Measurements from ENCODE around the gene MTHFD1L. TPM values are rescaled to one million over a fixed set of nuclear protein-coding genes. Genes with fewer than 3 reads are reported as not detected.
A peak's percentile ranks its signal among the peaks of the same experiment; 100 is the strongest.
"Not testable (repeated sequence)": the region's sequence is repeated elsewhere in the genome, so short reads cannot be mapped to it uniquely, and the experiment has no call there.

The MTHFD1L gene
- total and polyA plus RNA-seq, 2 of the 4 experiments (the other 2 are of a cell fraction), result 43.5 to 53.2 TPM

DNA sequence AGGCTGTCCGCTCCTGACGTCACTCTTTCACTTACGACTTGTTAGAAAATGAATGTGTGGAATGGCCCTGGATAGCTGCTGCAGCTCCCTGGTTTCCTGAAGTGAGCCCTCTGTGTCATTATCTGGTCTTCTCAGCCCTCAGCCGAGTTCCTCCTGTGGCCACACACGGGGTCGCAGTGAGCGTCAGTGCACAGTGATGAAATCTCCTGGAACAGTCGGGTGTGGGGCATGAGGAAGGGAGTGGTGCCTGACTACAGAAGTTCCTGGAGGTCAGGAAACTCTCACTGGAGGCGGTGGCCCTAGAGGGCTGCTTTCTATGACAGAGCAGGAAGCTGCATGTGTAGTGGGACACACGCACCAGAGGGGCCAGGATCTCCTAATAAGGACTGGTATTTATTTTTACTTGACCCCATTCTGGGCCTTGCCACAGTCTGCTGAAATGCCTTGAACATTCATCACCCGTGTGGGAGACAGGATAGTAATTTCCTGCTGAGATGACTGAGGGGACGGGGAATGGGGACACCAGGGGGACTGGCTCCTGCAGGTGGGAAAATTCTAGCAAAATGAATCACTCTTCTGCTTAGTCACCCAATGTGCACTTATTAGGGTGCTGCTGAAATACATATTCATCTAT is 175.5 kb downstream of the MTHFD1L start:
- H3K9ac ChIP-seq (ENCODE audit: low read depth, low read length), result peak overlapping the region; percentile 7; the same call in 1 of the 2 replicates
- H2BK20ac ChIP-seq (ENCODE audit: low read depth, low read length), result peak overlapping the region; percentile 81
- peak overlapping the region; percentile 4; the same call in 1 of the 2 replicates for H4K5ac ChIP-seq (ENCODE audit: low read depth, low read length)
- H3K79me1 ChIP-seq (ENCODE audit: low read depth in 1 of 2, low read length in 2 of 2), result peaks cover 13 to 52% of the 10 kb centered on the region in 2 experiments
- H2AK5ac ChIP-seq (ENCODE audit: low read depth, low read length), result peak overlapping the region; percentile 6; the same call in 1 of the 2 replicates
- DNase-seq (peak; percentile 98), ATAC-seq (ENCODE audit: low read depth) (peak; percentile 94)
- CTCF ChIA-PET, result interaction anchor here (0.6 to 1.7 kb wide), 4 partner anchors 27 to 283 kb away, joined by 3 to 7 read pairs (median 4); no protein-coding TSS in a partner anchor
- peak overlapping the region; percentile 2 for H3K18ac ChIP-seq (ENCODE audit: low read depth, low read length)
- WGBS, 2 experiments (ENCODE audit: extremely low coverage in 2 of 2, insufficient read length in 1 of 2), result no CpG with 5 or more reads among the region's 12 CpGs
- dilution Hi-C loops (cut with HindIII; ENCODE audit: low sequenced_read_pairs, unreplicated experiment); H3K27me3 ChIP-seq (ENCODE audit: control insufficient read depth, insufficient read depth, low read length); H3K4me3 ChIP-seq (ENCODE audit: insufficient read depth, low read depth, low read length); H3K9me3 ChIP-seq (ENCODE audit: control insufficient read depth, insufficient read depth, low read length); H4K20me1 ChIP-seq (ENCODE audit: insufficient read depth, low read length); BruUV-seq (replicated peaks); in situ Hi-C loops (cut with MboI; ENCODE audit: low sequenced_read_pairs); H2BK15ac ChIP-seq (ENCODE audit: low read depth, low read length); POLR2A ChIA-PET (ENCODE audit: unreplicated experiment): not testable (repeated sequence)
- H2BK5ac ChIP-seq (ENCODE audit: low read depth, low read length, poor library complexity, severe bottlenecking), result peak overlapping the region; percentile 75
- H2AK9ac ChIP-seq (replicated peaks; ENCODE audit: low read depth, low read length, poor library complexity), result peak overlapping the region; percentile 47
- peak overlapping the region; percentile 73 for H2AFZ ChIP-seq (replicated peaks; ENCODE audit: low read length, poor library complexity)
- peak overlapping the region; percentile 82; the same call in 1 of the 2 replicates for H4K91ac ChIP-seq (ENCODE audit: insufficient read depth, low read depth, low read length)
- H3K14ac ChIP-seq (replicated peaks; ENCODE audit: low read depth, low read length), result peak overlapping the region; percentile 13
- peak overlapping the region; percentile 19 for H3K4ac ChIP-seq (ENCODE audit: low read depth, low read length)
- peak overlapping the region; percentile 78 for H2BK120ac ChIP-seq (ENCODE audit: low read depth, low read length)
- peaks cover 35% of the 10 kb centered on the region for H3K4me1 ChIP-seq (ENCODE audit: control insufficient read depth, insufficient read depth, low read length)
- peaks cover 23% of the 10 kb centered on the region for H3K36me3 ChIP-seq (ENCODE audit: control insufficient read depth, insufficient read depth, low read length)
- H4K8ac ChIP-seq (ENCODE audit: low read depth in 2 of 2, low read length in 2 of 2), result peak overlapping the region; percentile 64 to 86; a peak in 3 of 4 replicates
- H3K56ac ChIP-seq (ENCODE audit: extremely low read depth, insufficient read depth, low read length), result peak overlapping the region; percentile 67
- TF ChIP-seq FOS (IDR thresholded peaks at IDR 0.05; ENCODE audit: low read depth, low read length) (peak; percentile 79), MAZ (IDR thresholded peaks at IDR 0.05; ENCODE audit: borderline replicate concordance, low read depth, low read length) (peak; percentile 44; the same call in 1 of the 2 replicates), RAD21 (IDR thresholded peaks at IDR 0.05; ENCODE audit: low read length) (peak; percentile 29), BHLHE40 (IDR thresholded peaks at IDR 0.05; ENCODE audit: low read depth, low read length) (peak; percentile 61), SMC3 (IDR thresholded peaks at IDR 0.05; ENCODE audit: low read depth, low read length) (peak; percentile 37; the same call in 1 of the 2 replicates), MXI1 (IDR thresholded peaks at IDR 0.05; ENCODE audit: borderline replicate concordance, low read depth, low read length) (0 out of 2 replicates have a peak, but pooled peaks have one; percentile 57), RCOR1 (IDR thresholded peaks at IDR 0.05; ENCODE audit: insufficient replicate concordance, low read length) (peak; percentile 8), CEBPB (IDR thresholded peaks at IDR 0.05; ENCODE audit: low read depth, low read length) (peak; percentile 89), NFE2L2 (IDR thresholded peaks at IDR 0.05; ENCODE audit: low read depth, low read length) (peak; percentile 19; the same call in 1 of the 2 replicates)
- H3K27ac ChIP-seq (ENCODE audit: insufficient read depth, low read length), result peak overlapping the region; percentile 63
- H3K4me2 ChIP-seq (ENCODE audit: low read depth, low read length), result peak overlapping the region; percentile 58
- intact Hi-C loops (cut with micrococcal nuclease), result loop anchor here (2.0 kb wide), 1 partner anchor 28 kb away; no protein-coding TSS in a partner anchor
- H3K23ac ChIP-seq (ENCODE audit: low read depth, low read length), result peak overlapping the region; percentile 4; the same call in 1 of the 2 replicates
- H3K9me1 ChIP-seq (ENCODE audit: insufficient read depth, low read length), result peaks cover 17% of the 10 kb centered on the region
